Calu3 (cell line): ENCODE measurements around the gene NEU2. TPM values are rescaled to one million over a fixed set of nuclear protein-coding genes. Genes with fewer than 3 reads are reported as not detected.
A peak's percentile ranks its signal among the peaks of the same experiment; 100 is the strongest.

Experiments
- BruUV-seq: library from RNA; stranded (reverse); fragments of 400-500 nt; replicated peaks from 2 replicates; lab custom pipeline; 2021; lab: Mats Ljungman, UMichigan
- CTCF ChIA-PET: fragments of 300-600 bp; sonication (Branson Sonifier 250); formaldehyde crosslinking; loops from one replicate; lab custom pipeline; 2022; ENCODE audit warnings: antibody characterized with exemption; lab: Charles Lee
- DNase-seq: peaks from one replicate; pipeline ENCODE4 v3.0.0; 2022
- H3K27ac Mint-ChIP-seq: one replicate; pipeline ENCODE4 v1.8.0; 2022; ENCODE audit warnings: mixed read lengths; ENCODE audit not compliant: unreplicated experiment
- H3K27me3 Mint-ChIP-seq: one replicate; pipeline ENCODE4 v1.8.0; 2022; ENCODE audit warnings: mixed read lengths; ENCODE audit not compliant: unreplicated experiment
- H3K36me3 Mint-ChIP-seq: one replicate; pipeline ENCODE4 v1.8.0; 2022; ENCODE audit warnings: mild to moderate bottlenecking, moderate library complexity, mixed read lengths; ENCODE audit not compliant: insufficient read depth, unreplicated experiment
- H3K4me1 Mint-ChIP-seq: one replicate; pipeline ENCODE4 v1.8.0; 2022; ENCODE audit warnings: mild to moderate bottlenecking, low read depth, mixed read lengths; ENCODE audit not compliant: unreplicated experiment
- H3K4me3 Mint-ChIP-seq: one replicate; pipeline ENCODE4 v1.8.0; 2022; ENCODE audit warnings: mild to moderate bottlenecking, low read depth, moderate library complexity, mixed read lengths; ENCODE audit not compliant: unreplicated experiment
- H3K9me3 Mint-ChIP-seq: one replicate; pipeline ENCODE4 v1.8.0; 2022; ENCODE audit warnings: low read depth, mixed read lengths; ENCODE audit not compliant: unreplicated experiment
- intact Hi-C: fragments of 100-400 bp; cut with micrococcal nuclease; formaldehyde crosslinking; loops from one replicate; pipeline ENCODE4 v1.10.0; 2022; ENCODE audit not compliant: unreplicated experiment
- total RNA-seq: library from RNA; stranded (reverse); gene quantifications from 2 replicates; pipeline ENCODE4 v1.2.3, GENCODE V29; 2022
- TF ChIP-seq, protein P1 (sequence below): fragments of 200-600 bp; IDR thresholded peaks from one replicate; pipeline ENCODE4 v1.8.0; 2022; ENCODE audit warnings: antibody characterized with exemption; ENCODE audit not compliant: unreplicated experiment

The NEU2 gene
- total RNA-seq, 1 experiment from 2014 or later: not detected

- no peaks in the 10 kb centered on the region for H3K9me3 Mint-ChIP-seq
- BruUV-seq: no TSS peak
- no peaks in the 10 kb centered on the region for H3K36me3 Mint-ChIP-seq
- TF ChIP-seq, protein P1, sequence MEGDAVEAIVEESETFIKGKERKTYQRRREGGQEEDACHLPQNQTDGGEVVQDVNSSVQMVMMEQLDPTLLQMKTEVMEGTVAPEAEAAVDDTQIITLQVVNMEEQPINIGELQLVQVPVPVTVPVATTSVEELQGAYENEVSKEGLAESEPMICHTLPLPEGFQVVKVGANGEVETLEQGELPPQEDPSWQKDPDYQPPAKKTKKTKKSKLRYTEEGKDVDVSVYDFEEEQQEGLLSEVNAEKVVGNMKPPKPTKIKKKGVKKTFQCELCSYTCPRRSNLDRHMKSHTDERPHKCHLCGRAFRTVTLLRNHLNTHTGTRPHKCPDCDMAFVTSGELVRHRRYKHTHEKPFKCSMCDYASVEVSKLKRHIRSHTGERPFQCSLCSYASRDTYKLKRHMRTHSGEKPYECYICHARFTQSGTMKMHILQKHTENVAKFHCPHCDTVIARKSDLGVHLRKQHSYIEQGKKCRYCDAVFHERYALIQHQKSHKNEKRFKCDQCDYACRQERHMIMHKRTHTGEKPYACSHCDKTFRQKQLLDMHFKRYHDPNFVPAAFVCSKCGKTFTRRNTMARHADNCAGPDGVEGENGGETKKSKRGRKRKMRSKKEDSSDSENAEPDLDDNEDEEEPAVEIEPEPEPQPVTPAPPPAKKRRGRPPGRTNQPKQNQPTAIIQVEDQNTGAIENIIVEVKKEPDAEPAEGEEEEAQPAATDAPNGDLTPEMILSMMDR: peak; percentile 96
- peaks cover 50% of the 10 kb centered on the region for H3K27me3 Mint-ChIP-seq
- peaks cover 5% of the 10 kb centered on the region for H3K4me1 Mint-ChIP-seq
- no peak overlapping the region for H3K4me3 Mint-ChIP-seq
- peak; percentile 83 for DNase-seq
- no peak overlapping the region for H3K27ac Mint-ChIP-seq
- CTCF ChIA-PET: interaction anchor here (0.8 to 1.6 kb wide), 3 partner anchors 26 to 200 kb away, joined by 3 to 4 read pairs (median 3); no protein-coding TSS in a partner anchor
- intact Hi-C loops: loop anchor here (10.0 kb wide), 1 partner anchor 199 kb away; no protein-coding TSS in a partner anchor
Measured at GRCh38 chr2:233053928-233054784, 21.7 kb downstream of the NEU2 start.

DNA sequence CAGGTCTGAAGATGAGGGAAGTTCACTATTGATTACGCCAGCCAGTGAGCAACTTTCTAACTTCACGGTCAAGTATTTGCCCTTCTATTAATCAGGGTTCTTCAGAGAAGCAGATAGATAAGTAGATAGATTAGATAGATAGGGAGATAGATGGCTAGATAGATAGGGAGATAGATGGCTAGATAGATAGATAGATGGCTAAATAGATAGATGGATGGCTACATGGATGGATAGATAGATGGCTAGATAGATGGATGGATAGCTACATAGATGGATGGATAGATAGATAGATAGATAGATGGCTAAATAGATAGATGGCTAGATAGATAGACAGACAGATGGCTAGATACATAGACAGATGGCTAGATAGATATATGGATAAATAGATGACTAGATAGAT is 22.9 kb downstream of the NEU2 start:
- H3K36me3 Mint-ChIP-seq: no peaks in the 10 kb centered on the region
- CTCF ChIA-PET: interaction anchor here (1.0 kb wide), 1 partner anchor 25 kb away, joined by 3 read pairs; no protein-coding TSS in a partner anchor
- intact Hi-C loops: loop anchor here (10.0 kb wide), 1 partner anchor 201 kb away; no protein-coding TSS in a partner anchor
- BruUV-seq: no TSS peak
- no peak overlapping the region for H3K4me3 Mint-ChIP-seq
- peaks cover 39% of the 10 kb centered on the region for H3K27me3 Mint-ChIP-seq
- no peak overlapping the region for H3K27ac Mint-ChIP-seq
- no peak for DNase-seq
- TF ChIP-seq, protein P1: no peak
- H3K9me3 Mint-ChIP-seq: no peaks in the 10 kb centered on the region
- H3K4me1 Mint-ChIP-seq: no peaks in the 10 kb centered on the region

GRCh38 chr2:233056961-233057605 is 24.6 kb downstream of the NEU2 start:
- peaks cover 26% of the 10 kb centered on the region for H3K27me3 Mint-ChIP-seq
- H3K36me3 Mint-ChIP-seq: no peaks in the 10 kb centered on the region
- TF ChIP-seq, protein P1: no peak
- H3K4me1 Mint-ChIP-seq: no peaks in the 10 kb centered on the region
- no peaks in the 10 kb centered on the region for H3K9me3 Mint-ChIP-seq
- H3K4me3 Mint-ChIP-seq: no peak overlapping the region
- BruUV-seq: no TSS peak
- intact Hi-C loops: loop anchor here (10.0 kb wide), 1 partner anchor 202 kb away; no protein-coding TSS in a partner anchor
- H3K27ac Mint-ChIP-seq: no peak overlapping the region
- no peak for DNase-seq
- CTCF ChIA-PET: interaction anchor here (0.6 to 0.7 kb wide), 2 partner anchors 150 to 604 kb away, joined by 3 read pairs; no protein-coding TSS in a partner anchor

DNA sequence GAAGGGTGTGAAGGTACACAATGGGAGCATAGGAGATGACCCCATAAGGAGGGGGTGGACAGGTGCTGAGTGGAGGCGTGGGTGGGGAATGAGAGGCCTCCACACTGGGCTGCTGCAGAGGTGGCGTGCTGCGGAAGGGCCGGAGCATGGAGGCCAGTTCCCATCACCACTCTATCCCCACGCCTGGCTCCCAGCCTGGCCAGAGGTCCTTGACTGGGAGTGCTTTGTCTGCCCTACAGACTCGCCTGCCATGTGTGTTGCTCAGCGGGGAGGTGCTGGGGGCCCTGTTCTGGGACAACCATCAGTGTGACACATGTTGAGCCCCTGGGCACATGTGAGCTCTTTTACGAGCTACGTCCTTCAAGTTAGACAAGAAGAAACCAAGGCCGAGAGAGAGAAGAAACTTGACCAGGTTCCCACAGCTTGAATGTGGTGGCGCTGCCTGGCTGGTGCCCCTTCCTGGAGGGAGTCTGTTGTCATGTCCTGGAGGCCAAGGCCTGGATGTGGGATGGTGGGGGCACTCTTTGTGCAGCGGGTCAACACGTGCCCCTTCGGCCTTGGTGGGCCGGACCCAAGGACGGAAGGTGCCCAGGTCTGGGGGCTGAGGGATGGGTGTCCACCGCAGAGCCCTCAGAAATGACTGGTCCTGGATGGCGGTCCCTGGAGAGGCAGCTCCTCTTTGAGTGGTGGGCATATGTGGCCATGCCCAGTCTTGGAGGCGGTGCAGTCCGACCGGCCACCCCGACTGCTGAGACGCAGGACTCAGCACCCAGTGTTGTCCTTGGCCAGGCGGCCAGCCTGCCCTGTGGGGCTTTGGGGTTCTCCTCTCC is 26.5 kb downstream of the NEU2 start:
- BruUV-seq: no TSS peak
- intact Hi-C loops: loop anchor here (10.0 kb wide), 1 partner anchor 204 kb away; no protein-coding TSS in a partner anchor
- Mint-ChIP-seq H3K4me3 (no peak overlapping the region), H3K4me1 (no peaks in the 10 kb centered on the region), H3K36me3 (no peaks in the 10 kb centered on the region), H3K27me3 (peaks cover 24% of the 10 kb centered on the region), H3K9me3 (no peaks in the 10 kb centered on the region), H3K27ac (no peak overlapping the region)
- DNase-seq: no peak
- CTCF ChIA-PET: interaction anchor here (1.0 kb wide), 1 partner anchor 221 kb away, joined by 3 read pairs; no protein-coding TSS in a partner anchor
- TF ChIP-seq, protein P1: no peak
